SU-DHL-6 (cell line): ENCODE measurements around the gene SPTBN1.

Experiments
- CTCF ChIP-seq: fragments of 200-600 bp; sonication (generic); IDR thresholded peaks from one replicate; pipeline ENCODE4 v1.5.1; 2017; ENCODE audit warnings: antibody characterized with exemption, mild to moderate bottlenecking, low read length, moderate library complexity; ENCODE audit not compliant: insufficient read depth, poor library complexity, severe bottlenecking
- EZH2phosphoT487 ChIP-seq: fragments of 200-600 bp; sonication (generic), shearing (Covaris generic); conservative IDR thresholded peaks from 2 replicates; pipeline ENCODE4 v1.6.1; 2018; ENCODE audit warnings: mild to moderate bottlenecking, antibody characterized with exemption, low read length, moderate library complexity, mixed read lengths

- TF ChIP-seq CTCF (no peak), EZH2phosphoT487 (no peak)
Observed at GRCh38 chr2:54620948-54621347, 164.8 kb downstream of the SPTBN1 start.
